HG02642 (cell line): ENCODE results near the gene GC.
"Not testable (repeated sequence)": the region's sequence is repeated elsewhere in the genome, so short reads cannot be mapped to it uniquely, and the experiment has no call there.

Experiments
- ATAC-seq: cut with Tn5 transposase; IDR thresholded peaks from one replicate; pipeline ENCODE4 v1.9.1; 2021; ENCODE audit warnings: mild to moderate bottlenecking; ENCODE audit not compliant: unreplicated experiment, poor library complexity

The GC gene

GRCh38 chr4:71768123-71768522 lies 15.8 kb downstream of the GC start:
- no peak for ATAC-seq

- no peak for ATAC-seq
These were observed 18.0 kb downstream of the GC start for GRCh38 chr4:71765821-71766383.

GRCh38 chr4:71765350-71765749 lies 18.5 kb downstream of the GC start:
- no peak for ATAC-seq

GRCh38 chr4:71752383-71753042 lies 31.4 kb downstream of the GC start:
- ATAC-seq: no peak

GRCh38 chr4:71749008-71749594 lies 34.8 kb downstream of the GC start:
- no peak for ATAC-seq

- no peak for ATAC-seq
These were observed 37.5 kb downstream of the GC start for GRCh38 chr4:71746379-71746778.

- not testable (repeated sequence) for ATAC-seq
These were observed 45.1 kb downstream of the GC start for GRCh38 chr4:71738782-71739181.

GRCh38 chr4:71732706-71733105 lies 51.2 kb downstream of the GC start:
- ATAC-seq: no peak

- no peak for ATAC-seq
These were observed 51.8 kb downstream of the GC start for GRCh38 chr4:71732066-71732465.

GRCh38 chr4:71729856-71730255 lies 54.0 kb downstream of the GC start:
- no peak for ATAC-seq

GRCh38 chr4:71713611-71714203 lies 70.2 kb downstream of the GC start:
- ATAC-seq: no peak

GRCh38 chr4:71711985-71712348 lies 71.9 kb downstream of the GC start:
- ATAC-seq: no peak

- no peak for ATAC-seq
These were observed 72.6 kb downstream of the GC start for GRCh38 chr4:71711044-71711984.

GRCh38 chr4:71709961-71710360 lies 73.9 kb downstream of the GC start:
- ATAC-seq: no peak

GRCh38 chr4:71698141-71698540 lies 85.7 kb downstream of the GC start:
- ATAC-seq: no peak

GRCh38 chr4:71697031-71697430 lies 86.8 kb downstream of the GC start:
- ATAC-seq: no peak

GRCh38 chr4:71694961-71695360 lies 88.9 kb downstream of the GC start:
- no peak for ATAC-seq

- ATAC-seq: no peak
These were observed 90.9 kb downstream of the GC start for GRCh38 chr4:71692963-71693362.

GRCh38 chr4:71692198-71692597 lies 91.7 kb downstream of the GC start:
- no peak for ATAC-seq
